Neural progenitor cell (in vitro differentiated cells): ENCODE measurements around the gene SREBF2. TPM values are rescaled to one million over a fixed set of nuclear protein-coding genes. Genes with fewer than 3 reads are reported as not detected.
A peak's percentile ranks its signal among the peaks of the same experiment; 100 is the strongest.

Source experiments
- DNase-seq: peaks from one replicate; pipeline ENCODE4 v3.0.0-alpha.2; 2016; ENCODE audit warnings: low spot score
- H2AFZ ChIP-seq: fragments of 200-600 bp; sonication (generic); replicated peaks from 2 replicates; pipeline ENCODE4 v1.6.1; 2016; ENCODE audit warnings: antibody characterized with exemption
- H3F3A ChIP-seq: fragments of 200-600 bp; sonication (generic); 2 replicates; pipeline ENCODE4 v1.6.1; 2016; ENCODE audit warnings: antibody characterized with exemption, low read depth
- H3K27ac ChIP-seq: fragments of 200-600 bp; sonication (generic); 2 replicates; pipeline ENCODE4 v1.5.1; 2016; ENCODE audit warnings: mild to moderate bottlenecking
- H3K27me3 ChIP-seq: fragments of 200-600 bp; sonication (generic); 2 replicates; pipeline ENCODE4 v1.6.1; 2016; ENCODE audit warnings: mild to moderate bottlenecking, moderate library complexity
- H3K36me3 ChIP-seq: fragments of 200-600 bp; sonication (generic); 2 replicates; pipeline ENCODE4 v1.5.1; 2016
- H3K4me1 ChIP-seq: fragments of 200-600 bp; sonication (generic); 2 replicates; pipeline ENCODE4 v1.6.1; 2016; ENCODE audit warnings: mixed run types
- H3K4me2 ChIP-seq: fragments of 200-600 bp; sonication (generic); 2 replicates; pipeline ENCODE4 v1.6.1; 2016
- H3K4me3 ChIP-seq: fragments of 200-600 bp; sonication (generic); 2 replicates; pipeline ENCODE4 v1.5.1; 2016
- H3K79me2 ChIP-seq: fragments of 200-600 bp; sonication (generic); 2 replicates; pipeline ENCODE4 v1.6.1; 2016; ENCODE audit warnings: low read depth
- H3K9ac ChIP-seq: fragments of 200-600 bp; sonication (generic); 2 replicates; pipeline ENCODE4 v1.6.1; 2016
- H3K9me3 ChIP-seq: fragments of 200-600 bp; sonication (generic); 2 replicates; pipeline ENCODE4 v1.5.1; 2016; ENCODE audit warnings: low read depth
- H4K20me1 ChIP-seq: fragments of 200-600 bp; sonication (generic); 2 replicates; pipeline ENCODE4 v1.6.1; 2016; ENCODE audit warnings: low read depth
- H3K27ac Mint-ChIP-seq: 3 replicates; pipeline ENCODE4 v1.8.0; 2021; ENCODE audit warnings: mixed read lengths
- H3K27me3 Mint-ChIP-seq: 2 replicates; pipeline ENCODE4 v1.8.0; 2022; ENCODE audit warnings: low read depth, mild to moderate bottlenecking, inconsistent platforms, moderate library complexity, mixed read lengths; ENCODE audit not compliant: insufficient read depth
- H3K36me3 Mint-ChIP-seq: 3 replicates; pipeline ENCODE4 v1.8.0; 2021; ENCODE audit warnings: mixed read lengths
- H3K4me1 Mint-ChIP-seq: 3 replicates; pipeline ENCODE4 v1.8.0; 2021; ENCODE audit warnings: mixed read lengths
- H3K4me3 Mint-ChIP-seq: 3 replicates; pipeline ENCODE4 v1.8.0; 2021; ENCODE audit warnings: mild to moderate bottlenecking, moderate library complexity, mixed read lengths
- H3K9me3 Mint-ChIP-seq: 3 replicates; pipeline ENCODE4 v1.8.0; 2020; ENCODE audit warnings: mixed read lengths
- EZH2 ChIP-seq: fragments of 200-600 bp; sonication (generic); IDR thresholded peaks from 2 replicates; pipeline ENCODE4 v1.6.1; 2017; ENCODE audit warnings: antibody characterized with exemption, mild to moderate bottlenecking, moderate library complexity
- EZH2phosphoT487 ChIP-seq: fragments of 200-600 bp; sonication (generic); IDR thresholded peaks from 2 replicates; pipeline ENCODE4 v1.6.1; 2017; ENCODE audit warnings: antibody characterized with exemption
- total RNA-seq: library from RNA; depleted of rRNA; stranded (reverse); fragments of >200 nt; gene quantifications from 2 replicates; pipeline ENCODE4 v1.2.3, GENCODE V29; 2015; ENCODE audit warnings: low replicate concordance
- TF ChIP-seq, protein P1 (sequence below): fragments of 200-600 bp; sonication (generic); IDR thresholded peaks from 2 replicates; pipeline ENCODE4 v1.5.1; 2017; ENCODE audit warnings: antibody characterized with exemption, mild to moderate bottlenecking

SREBF2 gene
- total RNA-seq, 1 donor from 2014 or later, result 64.0 TPM

- peaks cover 4% of the 10 kb centered on the region for H3K4me1 ChIP-seq
- H3K27me3 ChIP-seq, result no peaks in the 10 kb centered on the region
- H3K4me3 Mint-ChIP-seq, result no peak overlapping the region
- H3K36me3 ChIP-seq, result no peaks in the 10 kb centered on the region
- H3K27ac Mint-ChIP-seq, result no peak overlapping the region
- no peak overlapping the region for H3K4me2 ChIP-seq
- peaks cover 12% of the 10 kb centered on the region for H3K4me1 Mint-ChIP-seq
- H4K20me1 ChIP-seq, result peaks cover 91% of the 10 kb centered on the region
- H3K27me3 Mint-ChIP-seq, result no peaks in the 10 kb centered on the region
- H3K27ac ChIP-seq, result no peak overlapping the region
- no peak overlapping the region for H3K9ac ChIP-seq
- peaks cover 2% of the 10 kb centered on the region for H3K9me3 Mint-ChIP-seq
- peaks cover 10% of the 10 kb centered on the region for H3F3A ChIP-seq
- H3K36me3 Mint-ChIP-seq, result peaks cover 16% of the 10 kb centered on the region
- TF ChIP-seq, protein P1, sequence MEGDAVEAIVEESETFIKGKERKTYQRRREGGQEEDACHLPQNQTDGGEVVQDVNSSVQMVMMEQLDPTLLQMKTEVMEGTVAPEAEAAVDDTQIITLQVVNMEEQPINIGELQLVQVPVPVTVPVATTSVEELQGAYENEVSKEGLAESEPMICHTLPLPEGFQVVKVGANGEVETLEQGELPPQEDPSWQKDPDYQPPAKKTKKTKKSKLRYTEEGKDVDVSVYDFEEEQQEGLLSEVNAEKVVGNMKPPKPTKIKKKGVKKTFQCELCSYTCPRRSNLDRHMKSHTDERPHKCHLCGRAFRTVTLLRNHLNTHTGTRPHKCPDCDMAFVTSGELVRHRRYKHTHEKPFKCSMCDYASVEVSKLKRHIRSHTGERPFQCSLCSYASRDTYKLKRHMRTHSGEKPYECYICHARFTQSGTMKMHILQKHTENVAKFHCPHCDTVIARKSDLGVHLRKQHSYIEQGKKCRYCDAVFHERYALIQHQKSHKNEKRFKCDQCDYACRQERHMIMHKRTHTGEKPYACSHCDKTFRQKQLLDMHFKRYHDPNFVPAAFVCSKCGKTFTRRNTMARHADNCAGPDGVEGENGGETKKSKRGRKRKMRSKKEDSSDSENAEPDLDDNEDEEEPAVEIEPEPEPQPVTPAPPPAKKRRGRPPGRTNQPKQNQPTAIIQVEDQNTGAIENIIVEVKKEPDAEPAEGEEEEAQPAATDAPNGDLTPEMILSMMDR, result no peak
- TF ChIP-seq EZH2phosphoT487 (no peak), EZH2 (no peak)
- H2AFZ ChIP-seq, result no peak overlapping the region
- H3K79me2 ChIP-seq, result peaks cover 100% of the 10 kb centered on the region
- no peak overlapping the region for H3K4me3 ChIP-seq
- H3K9me3 ChIP-seq, result no peaks in the 10 kb centered on the region
- DNase-seq, result no peak
These were observed 24.9 kb downstream of the SREBF2 start for GRCh38 chr22:41857860-41858199.

DNA sequence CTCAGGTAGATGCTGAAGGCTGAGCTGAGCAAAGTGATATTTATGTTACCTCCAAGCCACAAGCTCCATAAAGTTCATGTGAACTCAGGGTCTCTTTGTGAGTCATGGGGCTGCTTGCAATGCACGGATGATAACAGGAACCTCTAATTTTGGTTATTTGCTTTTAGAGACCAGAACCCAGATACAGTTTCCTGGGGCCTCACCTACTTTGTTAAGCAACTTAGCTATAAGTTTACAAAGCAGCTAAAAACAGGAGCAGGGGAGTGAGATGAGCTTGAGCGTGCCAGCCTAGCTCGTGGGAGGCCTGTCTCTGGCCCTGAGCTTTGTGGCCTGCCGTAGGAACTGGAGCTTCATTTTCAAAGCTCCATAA, 29.2 kb downstream of the SREBF2 start:
- Histone ChIP-seq H3K9ac (no peak overlapping the region), H3K79me2 (peaks cover 90% of the 10 kb centered on the region)
- H3K4me3 Mint-ChIP-seq, result no peak overlapping the region

DNA sequence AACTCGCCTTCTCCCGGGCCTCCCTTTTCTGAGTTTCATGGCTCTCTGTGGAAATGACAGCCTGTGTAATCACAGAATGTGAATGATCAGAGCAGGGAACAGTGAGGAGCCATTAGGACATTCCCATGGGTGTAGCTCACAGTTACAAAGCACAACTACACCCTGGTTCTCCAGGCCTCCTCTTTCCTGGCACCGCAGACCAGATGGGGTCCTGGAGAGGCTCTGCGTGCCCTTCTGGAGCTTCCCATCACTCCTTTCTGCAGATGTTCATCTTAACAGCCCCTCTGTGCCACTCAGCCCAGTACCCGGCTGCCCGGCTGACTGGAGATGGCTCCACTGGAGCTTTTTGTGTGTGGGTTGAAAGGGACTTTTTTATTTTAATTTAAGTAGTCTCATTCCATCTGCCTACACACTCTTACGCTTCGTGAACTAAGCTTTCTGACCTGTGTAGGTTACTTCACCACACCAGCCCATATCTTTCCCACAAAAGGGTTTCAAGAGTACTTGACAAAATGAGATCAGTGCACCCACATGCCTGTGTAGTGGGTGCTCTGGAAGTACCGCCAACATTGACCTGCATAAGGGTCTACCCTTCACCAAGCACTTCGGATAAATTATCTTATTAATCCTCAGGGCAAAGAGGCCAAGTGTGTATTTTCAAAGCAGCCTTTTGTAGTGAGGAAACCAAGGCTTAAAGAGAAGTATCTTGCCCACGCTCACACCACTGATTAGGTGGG, 29.8 kb downstream of the SREBF2 start:
- DNase-seq, result no peak
- H3K79me2 ChIP-seq, result peaks cover 85% of the 10 kb centered on the region
- H3K9me3 Mint-ChIP-seq, result no peaks in the 10 kb centered on the region
- no peak overlapping the region for H3K4me3 ChIP-seq
- H3K27ac ChIP-seq, result peak overlapping the region; percentile 3
- TF ChIP-seq EZH2 (no peak), EZH2phosphoT487 (no peak)
- TF ChIP-seq, protein P1, result no peak
- H4K20me1 ChIP-seq, result peaks cover 84% of the 10 kb centered on the region
- no peak overlapping the region for H3K4me2 ChIP-seq
- no peaks in the 10 kb centered on the region for H3K9me3 ChIP-seq
- H3K4me1 ChIP-seq, result no peaks in the 10 kb centered on the region
- H2AFZ ChIP-seq, result no peak overlapping the region
- peaks cover 2% of the 10 kb centered on the region for H3K27me3 Mint-ChIP-seq
- H3F3A ChIP-seq, result no peaks in the 10 kb centered on the region
- no peaks in the 10 kb centered on the region for H3K36me3 ChIP-seq
- H3K36me3 Mint-ChIP-seq, result peaks cover 19% of the 10 kb centered on the region
- peaks cover 8% of the 10 kb centered on the region for H3K4me1 Mint-ChIP-seq
- no peak overlapping the region for H3K4me3 Mint-ChIP-seq
- peak overlapping the region; percentile 69 for H3K27ac Mint-ChIP-seq
- H3K9ac ChIP-seq, result no peak overlapping the region
- H3K27me3 ChIP-seq, result no peaks in the 10 kb centered on the region

More for the DNA sequence above, 29.2 kb downstream of the SREBF2 start:
- Histone ChIP-seq H3K4me3 (no peak overlapping the region), H2AFZ (no peak overlapping the region), H3K27ac (peak overlapping the region; percentile 3), H4K20me1 (peaks cover 89% of the 10 kb centered on the region), H3K4me1 (peaks cover 4% of the 10 kb centered on the region), H3F3A (no peaks in the 10 kb centered on the region), H3K4me2 (no peak overlapping the region), H3K36me3 (no peaks in the 10 kb centered on the region), H3K27me3 (no peaks in the 10 kb centered on the region), H3K9me3 (no peaks in the 10 kb centered on the region)
- H3K4me1 Mint-ChIP-seq, result peaks cover 12% of the 10 kb centered on the region
- H3K27me3 Mint-ChIP-seq, result peaks cover 2% of the 10 kb centered on the region
- no peaks in the 10 kb centered on the region for H3K9me3 Mint-ChIP-seq
- H3K27ac Mint-ChIP-seq, result no peak overlapping the region
- DNase-seq, result no peak
- H3K36me3 Mint-ChIP-seq, result peaks cover 19% of the 10 kb centered on the region
- no peak for TF ChIP-seq EZH2
- no peak for TF ChIP-seq EZH2phosphoT487
- TF ChIP-seq, protein P1, result no peak
